ENCODE results near the gene STX1B. TPM values are rescaled to one million over a fixed set of nuclear protein-coding genes. Genes with fewer than 3 reads are reported as not detected.

STX1B gene
- total RNA-seq, 1 experiment from 2014 or later: 11.0 TPM

GRCh38 chr16:30946671-30947540 is 63.5 kb downstream of the STX1B start:
- Mint-ChIP-seq H3K27me3 (ENCODE audit: low read depth) (no peaks in the 10 kb centered on the region), H3K9me3 (no peaks in the 10 kb centered on the region; a peak in 1 of 5 replicates), H3K27ac (peak overlapping the region; percentile 79 to 98 (median 92); a peak in 5 of 7 replicates), H3K4me1 (peaks cover 32 to 33% of the 10 kb centered on the region in 2 experiments), H3K4me3 (peak overlapping the region; percentile 24 to 49; a peak in 4 of 5 replicates), H3K36me3 (ENCODE audit: insufficient read depth in 1 of 3, low read depth in 3 of 3) (peaks cover 21 to 43% (median 34%) of the 10 kb centered on the region in 3 experiments; a peak in 6 of 7 replicates)
- no peaks in the 10 kb centered on the region for H3K9me3 ChIP-seq (ENCODE audit: control insufficient read depth, low read depth, low read length)
- no peaks in the 10 kb centered on the region for H3K79me1 ChIP-seq (ENCODE audit: insufficient read depth, low read depth, low read length, poor library complexity, severe bottlenecking)
- no peak overlapping the region for H4K5ac ChIP-seq (ENCODE audit: insufficient read length, low read depth, low read length)
- H3K4ac ChIP-seq (ENCODE audit: low read depth, low read length): no peak overlapping the region
- TF ChIP-seq CTCF (conservative IDR thresholded peaks at IDR 0.05): no peak
- H3T11ph ChIP-seq (ENCODE audit: low read length): no peak overlapping the region
- no peak overlapping the region for H2BK20ac ChIP-seq (ENCODE audit: low read depth, low read length, poor library complexity, severe bottlenecking)
- H4K20me1 ChIP-seq (ENCODE audit: control insufficient read depth, insufficient read depth, insufficient read length): no peaks in the 10 kb centered on the region
- no peak overlapping the region for H3K18ac ChIP-seq (ENCODE audit: insufficient read length, low read depth, low read length)
- H4K8ac ChIP-seq (replicated peaks; ENCODE audit: insufficient read length, low read depth, low read length): no peak overlapping the region
- no CpG with 5 or more reads among the region's 38 CpGs for WGBS (ENCODE audit: extremely low coverage, insufficient read length, low lambda C conversion rate)
- no peaks in the 10 kb centered on the region for H3K27me3 ChIP-seq (ENCODE audit: insufficient read depth, low read length)
- H3K4me2 ChIP-seq (ENCODE audit: insufficient read depth, insufficient read length, low read length): peak overlapping the region; percentile 3
- H2AFZ ChIP-seq (ENCODE audit: low read length): no peak overlapping the region
- peaks cover 2% of the 10 kb centered on the region; the same call in 1 of the 2 replicates for H3K4me1 ChIP-seq (ENCODE audit: insufficient read depth, low read length)
- no peak overlapping the region for H3K56ac ChIP-seq (ENCODE audit: insufficient read length, low read depth, low read length)
- no peak overlapping the region for H2BK120ac ChIP-seq (ENCODE audit: low read depth, low read length, poor library complexity, severe bottlenecking)
- no peak overlapping the region for H3K23ac ChIP-seq (ENCODE audit: insufficient read length, low read depth, low read length)
- H4K91ac ChIP-seq (ENCODE audit: insufficient read length, low read depth, low read length): no peak overlapping the region
- no peak overlapping the region for H2BK5ac ChIP-seq (ENCODE audit: insufficient read length, low read length)
- H3K27ac ChIP-seq (ENCODE audit: insufficient read length, low read depth, low read length): no peak overlapping the region
- H3K14ac ChIP-seq (ENCODE audit: insufficient read depth, low read length): peak overlapping the region; percentile 32; the same call in 1 of the 2 replicates
- DNase-seq: peak; percentile 44
- H2AK5ac ChIP-seq (ENCODE audit: insufficient read length, low read length): no peak overlapping the region
- no peak overlapping the region for H3K9ac ChIP-seq (ENCODE audit: extremely low read depth, insufficient read length, low read length)
- H2BK15ac ChIP-seq (ENCODE audit: low read depth, low read length): no peak overlapping the region
- H3K23me2 ChIP-seq (ENCODE audit: insufficient read length, low read depth, low read length, poor library complexity, severe bottlenecking): peaks cover 11% of the 10 kb centered on the region
- no peak overlapping the region for H2BK12ac ChIP-seq (ENCODE audit: insufficient read length, low read depth, low read length)
- no peaks in the 10 kb centered on the region for H3K79me2 ChIP-seq (ENCODE audit: insufficient read depth, low read length)
